AML-193 (cell line): ENCODE data around the gene TEX22.

Experiments
- DNase-seq, 2 experiments: peaks; one replicate each; lab custom pipeline; 2025; lab: John Stamatoyannopoulos, UW

The TEX22 gene

DNA sequence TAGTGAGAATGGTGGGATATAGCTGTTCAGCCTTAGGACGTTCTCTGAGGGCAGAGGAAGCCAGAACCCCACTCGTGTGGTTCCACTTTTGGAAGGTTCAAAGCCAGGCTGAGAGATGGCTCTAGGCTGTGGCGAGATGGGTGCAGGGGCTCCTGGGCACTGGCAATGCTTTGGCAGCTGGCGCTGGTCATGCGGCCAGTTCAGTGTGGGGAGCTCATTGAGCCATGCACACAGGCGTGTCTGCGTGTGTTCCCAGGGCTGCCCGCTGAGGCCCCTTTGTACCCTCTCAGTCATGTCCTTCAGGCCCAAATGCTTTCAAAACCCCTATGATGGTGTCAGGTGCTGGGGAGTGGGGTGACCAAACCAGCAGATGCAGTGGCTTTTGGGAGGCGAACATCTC, 1.7 kb downstream of the TEX22 start:
- no peak for DNase-seq

- no peak for DNase-seq
Measured at GRCh38 chr14:105401699-105402098, 3.4 kb downstream of the TEX22 start.

GRCh38 chr14:105408592-105408991, 10.3 kb downstream of the TEX22 start:
- no peak for DNase-seq

DNA sequence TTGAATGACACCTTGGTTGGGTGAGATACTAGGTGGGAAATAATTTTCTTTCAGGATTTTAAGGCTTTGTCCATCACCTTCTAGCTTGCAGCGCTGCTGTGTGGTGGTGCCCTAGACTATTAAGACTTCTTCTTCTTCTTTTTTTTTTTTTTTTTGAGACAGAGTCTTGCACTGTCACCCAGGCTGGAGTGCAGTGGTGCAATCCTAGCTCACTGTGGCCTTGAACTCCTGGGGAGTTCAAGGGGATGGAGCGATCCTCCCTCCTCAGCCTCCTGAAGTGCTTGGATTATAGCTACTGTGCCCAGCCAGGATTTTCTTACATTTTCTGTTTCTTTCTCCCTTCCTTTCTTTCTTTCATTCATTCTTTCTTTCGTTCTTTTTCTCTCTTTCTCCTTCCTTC, 11.0 kb downstream of the TEX22 start:
- peak in 1 of 2 experiments; percentile 20 for DNase-seq

DNA sequence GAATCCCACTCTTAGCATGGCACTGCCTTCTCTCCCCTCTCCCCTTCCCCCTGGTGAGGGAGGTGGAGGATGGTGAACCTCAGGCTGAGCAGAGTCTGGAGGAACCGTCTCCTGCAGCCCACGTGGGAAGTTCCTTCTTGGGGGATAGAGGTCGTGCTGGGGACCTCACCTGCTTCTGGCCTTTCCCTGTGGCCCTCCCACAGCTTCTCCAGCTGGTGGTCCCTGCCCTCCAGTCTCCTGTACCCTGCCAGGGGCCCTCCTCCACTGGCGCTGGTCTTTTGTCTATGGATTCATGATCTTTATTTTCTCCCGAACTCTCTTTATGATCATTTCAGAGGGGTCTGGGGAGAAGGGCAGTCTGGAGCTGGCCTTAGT, 12.3 kb downstream of the TEX22 start:
- DNase-seq = no peak

DNA sequence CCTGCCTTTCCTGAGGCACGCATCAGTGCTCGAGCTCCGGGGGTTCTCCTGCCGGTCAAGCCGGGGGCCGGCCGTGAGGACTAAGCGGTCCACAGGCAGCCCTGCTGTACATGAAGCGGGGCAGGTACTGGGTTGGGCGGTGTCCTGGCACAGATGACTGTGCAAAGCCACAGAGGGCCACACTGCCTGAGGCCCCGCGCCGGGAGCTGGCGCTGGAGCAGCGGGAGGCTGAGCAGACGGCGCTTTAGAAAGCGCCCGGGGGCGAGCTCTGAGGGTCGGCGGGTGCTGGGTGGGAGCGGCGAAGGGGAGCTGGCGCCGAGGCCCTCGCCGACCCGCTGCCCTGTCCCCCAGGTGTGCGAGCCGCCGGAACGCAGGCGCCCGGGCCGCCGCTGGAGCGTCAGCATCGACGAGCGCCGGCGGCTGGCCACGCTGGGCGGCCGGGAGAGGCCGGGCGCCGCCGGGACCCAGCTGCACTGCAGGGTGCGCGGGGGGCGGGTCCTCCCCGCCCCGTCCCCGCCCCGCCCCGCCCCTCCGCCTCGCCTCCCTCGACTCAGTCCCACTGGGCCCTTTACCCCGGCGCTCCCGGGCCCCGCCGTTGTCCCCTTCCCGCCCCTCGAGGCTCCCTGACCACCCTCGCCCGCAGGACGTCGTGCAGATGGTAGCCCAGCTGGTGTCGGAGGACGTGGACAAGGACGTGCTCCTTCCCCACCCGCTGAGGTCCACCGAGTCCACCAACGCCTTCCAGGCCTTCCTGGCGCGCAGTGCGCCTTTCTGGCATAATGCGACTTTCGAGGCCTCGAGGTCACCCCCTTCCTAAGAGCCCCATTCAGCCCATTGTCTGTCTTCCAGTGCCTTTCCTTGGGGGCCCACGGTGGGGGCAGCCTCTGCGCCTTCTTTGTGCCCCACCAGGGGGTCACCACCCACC, 12.9 kb downstream of the TEX22 start:
- no peak for DNase-seq

DNA sequence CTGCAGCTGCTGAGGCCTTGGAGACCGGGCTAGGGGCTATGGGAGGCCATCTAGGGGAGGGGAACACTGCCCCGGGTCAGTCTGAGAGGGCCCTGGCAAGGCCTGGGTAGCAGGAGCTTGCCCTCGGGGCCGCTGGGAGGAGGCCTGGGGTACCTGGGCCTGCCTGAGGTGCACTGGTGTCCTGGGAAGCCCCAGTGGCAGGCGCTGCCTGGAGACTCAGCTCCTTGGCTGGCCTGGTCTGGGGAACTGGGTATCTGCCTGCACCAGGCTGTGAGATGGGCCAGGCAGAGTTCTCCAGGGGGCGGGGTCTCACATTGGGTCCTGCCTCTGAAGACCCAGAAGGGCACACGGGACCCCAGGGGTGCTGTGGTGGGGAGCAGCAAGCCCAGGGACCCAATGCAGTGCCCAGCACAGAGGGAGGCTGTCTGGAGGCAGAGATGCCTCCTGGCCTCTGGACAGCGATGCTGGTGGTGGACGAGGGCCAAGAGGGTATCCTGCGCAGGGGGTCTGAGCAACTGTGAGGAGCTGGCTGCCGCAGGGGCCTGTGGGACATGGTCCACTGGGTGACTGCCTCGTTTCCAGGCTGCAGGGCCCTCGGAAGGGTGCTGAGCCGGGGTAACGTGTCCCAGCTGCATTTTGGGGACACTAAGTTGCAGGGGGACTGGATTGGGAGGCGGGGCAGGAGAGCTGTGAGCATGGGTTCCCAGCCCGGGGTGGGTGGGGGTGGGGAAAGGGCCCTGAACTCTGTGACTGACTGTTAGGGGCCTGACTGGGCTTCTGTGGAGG, 13.8 kb downstream of the TEX22 start:
- DNase-seq = no peak

- DNase-seq = no peak
Measured at GRCh38 chr14:105412771-105413543, 14.6 kb downstream of the TEX22 start.

GRCh38 chr14:105413544-105413886, 15.2 kb downstream of the TEX22 start:
- no peak for DNase-seq

GRCh38 chr14:105414456-105415371, 16.4 kb downstream of the TEX22 start:
- DNase-seq = peak; percentile 33 to 48

GRCh38 chr14:105415481-105416428, 17.4 kb downstream of the TEX22 start:
- no peak for DNase-seq

- DNase-seq = no peak
Measured at GRCh38 chr14:105416671-105417070, 18.3 kb downstream of the TEX22 start.

DNA sequence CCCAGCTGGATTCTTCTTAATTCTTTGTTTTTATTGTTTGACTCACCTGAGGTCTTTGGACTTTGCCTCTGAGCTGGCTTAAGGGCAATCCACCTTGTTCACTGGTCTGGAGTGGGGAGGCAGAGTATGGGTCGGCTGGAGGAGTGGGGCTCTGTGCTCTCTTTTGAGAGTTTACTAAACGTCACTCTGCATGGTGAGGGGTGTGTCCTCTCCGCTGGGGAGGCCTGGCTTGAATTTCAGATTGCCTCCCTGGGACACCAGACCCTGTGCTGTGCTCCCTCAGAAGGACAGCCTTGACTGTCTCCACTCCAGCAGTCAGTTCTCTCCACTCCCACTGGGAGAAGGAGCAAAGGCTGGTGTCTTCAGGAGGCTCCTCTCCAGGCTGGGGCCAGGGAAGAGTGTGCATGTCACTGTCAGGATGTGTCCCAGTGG, 19.4 kb downstream of the TEX22 start:
- no peak for DNase-seq

DNA sequence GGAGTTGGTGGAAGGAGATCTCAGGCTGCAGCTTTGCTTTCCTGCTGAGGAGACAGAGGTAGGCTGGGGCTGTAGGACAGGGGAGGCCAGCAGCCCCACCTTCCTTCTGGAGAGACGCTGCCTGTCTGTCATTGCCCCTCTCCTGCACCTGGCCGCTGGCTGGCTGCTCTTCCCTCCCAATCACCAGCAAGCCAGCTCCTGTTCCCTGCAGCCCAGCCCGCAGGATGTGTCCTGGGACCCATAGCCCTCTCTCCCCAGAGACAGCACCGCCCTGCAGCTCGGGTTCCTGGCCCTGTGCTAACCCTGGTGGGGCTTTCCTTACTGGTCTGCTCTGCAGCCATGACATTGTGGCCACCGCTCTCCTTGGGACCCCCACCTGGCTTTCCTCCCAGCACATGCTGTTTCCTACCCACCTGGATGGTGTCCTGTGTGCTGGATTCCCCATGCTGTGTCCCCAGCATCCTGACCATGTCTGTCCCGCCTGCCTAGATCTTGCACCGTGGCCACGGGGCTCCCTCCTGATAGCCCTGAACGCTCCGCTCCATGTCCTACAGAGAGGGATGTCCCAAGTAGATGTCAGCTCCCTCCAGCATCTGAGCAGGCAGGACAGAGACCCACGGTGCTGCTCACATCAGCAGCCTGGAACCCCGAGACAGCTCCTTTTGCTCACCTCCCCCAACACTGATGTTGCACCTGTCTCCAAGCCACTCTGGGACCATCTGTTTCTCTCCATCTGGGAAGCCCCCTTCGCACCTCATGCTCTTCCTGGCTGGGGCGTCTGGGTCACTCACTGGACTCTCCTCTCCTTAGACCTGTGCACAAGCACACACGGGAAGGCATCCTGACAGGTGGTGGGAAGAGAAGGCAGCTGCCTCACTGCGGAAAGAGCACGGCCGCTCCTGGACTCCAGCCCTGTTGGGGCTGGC, 20.2 kb downstream of the TEX22 start:
- no peak for DNase-seq

DNA sequence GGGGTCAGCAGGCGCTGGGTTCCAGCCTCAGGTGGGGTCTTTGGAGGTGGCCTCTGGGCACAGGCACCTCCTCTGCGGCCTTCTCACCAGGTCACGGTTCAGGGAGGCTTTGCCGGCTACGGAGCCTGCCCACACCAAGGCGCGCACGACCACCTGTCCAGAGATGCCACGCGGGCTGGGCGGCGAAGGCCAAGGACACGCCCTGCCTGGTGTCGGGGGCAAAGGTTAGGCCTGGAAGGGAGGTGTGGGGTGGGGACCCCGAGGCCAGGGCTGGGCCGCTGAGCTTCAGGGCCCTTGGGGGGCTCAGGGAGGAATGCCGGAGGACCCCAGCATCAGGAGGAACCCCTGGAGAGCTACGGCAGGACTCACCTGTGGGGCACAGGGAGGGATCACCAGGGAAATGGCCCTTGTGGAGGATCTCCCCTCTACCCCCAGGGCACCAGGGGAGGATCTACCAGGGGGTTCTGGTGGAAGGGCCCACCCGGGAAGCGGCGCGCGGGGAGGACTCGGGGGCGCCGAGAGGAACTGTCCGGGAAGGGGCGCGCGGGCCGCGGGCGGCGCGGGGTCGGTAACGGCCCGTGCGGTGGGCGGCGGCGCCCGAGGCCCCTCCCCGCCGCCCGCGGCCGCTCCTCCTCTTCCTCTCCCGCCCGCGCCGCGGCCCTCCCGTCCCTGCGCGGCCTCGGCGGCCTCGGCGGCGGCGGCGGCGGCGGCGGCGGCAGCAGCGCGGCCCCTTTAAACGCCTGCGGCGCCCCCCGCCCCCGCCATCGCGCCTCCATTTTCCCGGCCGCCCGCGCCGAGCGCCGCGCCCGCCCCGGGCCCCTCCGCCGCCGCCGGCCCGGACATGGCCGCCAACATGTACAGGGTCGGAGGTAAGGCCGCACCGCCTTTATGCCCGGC, 21.1 kb downstream of the TEX22 start, which contains the start of gene MTA1:
Gene MTA1 (plus strand): TSS at position 633 of the 897 bp plus-strand sequence. CDS start 209 bp downstream, at position 842.
- DNase-seq = peak; percentile 17 to 32

DNA sequence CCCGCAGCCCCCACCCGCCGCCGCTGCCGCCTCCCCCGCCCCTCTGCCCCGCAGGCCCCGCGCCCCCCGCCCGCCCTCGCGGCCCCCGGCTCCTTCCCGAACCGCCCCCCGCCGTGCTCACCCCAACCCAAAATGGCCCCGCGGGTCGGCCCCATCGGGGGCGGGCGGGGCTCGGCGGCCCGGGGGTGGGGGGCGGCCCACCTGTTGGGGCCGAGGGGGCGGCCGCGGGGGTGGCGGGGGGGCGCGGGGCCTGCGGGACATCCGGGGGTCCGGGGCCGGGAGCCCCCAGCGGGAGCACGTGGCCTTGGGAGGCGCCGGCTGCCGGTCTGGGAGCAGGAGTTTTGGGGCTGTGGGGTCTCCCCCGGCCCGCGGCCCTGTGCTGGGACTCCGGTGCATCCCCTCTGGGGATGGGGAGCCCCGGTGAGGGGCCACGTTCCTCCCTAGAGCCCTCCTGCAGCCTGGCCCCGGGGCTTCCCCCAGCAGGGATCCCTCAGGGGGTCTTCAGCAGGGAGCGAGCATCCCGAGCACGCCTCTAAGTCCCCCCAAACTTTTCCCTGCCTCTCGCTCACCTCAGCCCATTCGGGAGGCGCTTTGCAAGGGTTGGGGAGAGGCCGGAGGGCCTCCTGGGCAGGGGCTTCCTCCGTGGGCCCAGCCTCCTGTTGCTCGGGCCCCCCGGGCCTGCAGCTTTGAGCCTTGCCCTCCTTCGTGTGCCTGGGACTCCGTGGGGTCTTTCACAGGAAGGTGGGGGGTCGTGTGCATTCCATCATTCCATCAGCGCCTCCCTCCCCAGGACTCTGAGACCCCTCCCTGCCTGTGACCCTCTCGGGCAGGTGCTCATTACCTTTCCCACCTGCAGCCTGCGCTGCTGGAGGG, 22.0 kb downstream of the TEX22 start:
- DNase-seq = no peak
